Measurements from ENCODE around the gene PRKCD. TPM values are rescaled to one million over a fixed set of nuclear protein-coding genes. Genes with fewer than 3 reads are reported as not detected.

Gene PRKCD
- total RNA-seq, 1 donor from 2014 or later = 36.3 TPM

DNA sequence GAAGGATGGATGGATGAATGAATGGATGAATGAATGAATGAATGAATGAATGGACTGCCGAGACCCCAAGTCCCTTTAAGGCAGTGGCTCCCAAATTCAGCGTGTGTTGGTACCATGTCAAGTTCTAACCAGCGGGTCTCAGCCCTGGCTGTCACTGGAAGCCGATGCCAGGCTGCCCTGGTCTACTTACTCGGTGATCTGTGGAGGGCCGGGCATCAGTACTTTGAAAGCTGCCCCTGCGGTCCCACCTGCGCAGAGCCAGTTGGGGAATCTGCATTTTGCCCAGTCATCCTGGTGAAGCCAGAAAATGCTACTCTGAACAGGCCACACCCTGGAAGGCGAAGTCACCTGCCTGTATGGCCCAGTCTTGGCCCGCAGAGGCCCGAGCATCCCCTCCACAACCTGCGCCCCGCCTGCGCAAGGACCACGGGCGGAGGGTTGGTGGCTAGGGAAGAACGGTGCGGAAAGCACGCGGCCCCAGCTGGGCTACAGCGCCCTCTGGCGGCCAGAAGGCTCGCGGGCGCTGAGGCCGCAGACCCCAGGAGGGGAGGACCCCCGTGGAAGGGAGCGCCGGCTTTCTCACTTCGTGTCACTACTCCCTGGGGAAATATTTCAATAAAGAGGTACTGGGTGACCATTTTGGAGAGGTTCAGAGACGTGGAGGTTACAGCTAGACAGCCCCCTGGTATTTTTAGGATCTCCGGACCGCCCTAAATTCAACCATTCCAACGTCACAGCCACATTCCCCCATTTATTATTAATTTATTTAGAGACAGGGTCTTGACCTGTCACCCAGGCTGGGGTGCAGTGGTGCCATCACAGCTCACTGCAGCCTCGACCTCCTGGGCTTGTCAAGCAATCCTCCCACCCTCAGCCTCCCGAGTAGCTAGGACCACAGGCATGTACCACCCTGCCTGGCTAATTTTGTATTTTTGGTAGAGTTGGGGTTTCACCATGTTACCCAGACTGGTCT lies 34.9 kb downstream of the PRKCD start:
- intact Hi-C loops (cut with DNase I) = loop anchor here (1.0 to 2.0 kb wide), 3 partner anchors 35 to 82 kb away; partner anchors contain the start of gene PRKCD
- Histone ChIP-seq H3K27ac (no peak overlapping the region), H3K36me3 (peaks cover 5 to 10% of the 10 kb centered on the region in 2 donors), H3K9me3 (no peaks in the 10 kb centered on the region), H3K4me1 (peaks cover 3 to 35% of the 10 kb centered on the region in 2 donors), H3K27me3 (no peaks in the 10 kb centered on the region), H3K4me3 (no peak overlapping the region)
- no peak for DNase-seq (ENCODE audit: low spot score in 2 of 2)
- TF ChIP-seq, protein P1, sequence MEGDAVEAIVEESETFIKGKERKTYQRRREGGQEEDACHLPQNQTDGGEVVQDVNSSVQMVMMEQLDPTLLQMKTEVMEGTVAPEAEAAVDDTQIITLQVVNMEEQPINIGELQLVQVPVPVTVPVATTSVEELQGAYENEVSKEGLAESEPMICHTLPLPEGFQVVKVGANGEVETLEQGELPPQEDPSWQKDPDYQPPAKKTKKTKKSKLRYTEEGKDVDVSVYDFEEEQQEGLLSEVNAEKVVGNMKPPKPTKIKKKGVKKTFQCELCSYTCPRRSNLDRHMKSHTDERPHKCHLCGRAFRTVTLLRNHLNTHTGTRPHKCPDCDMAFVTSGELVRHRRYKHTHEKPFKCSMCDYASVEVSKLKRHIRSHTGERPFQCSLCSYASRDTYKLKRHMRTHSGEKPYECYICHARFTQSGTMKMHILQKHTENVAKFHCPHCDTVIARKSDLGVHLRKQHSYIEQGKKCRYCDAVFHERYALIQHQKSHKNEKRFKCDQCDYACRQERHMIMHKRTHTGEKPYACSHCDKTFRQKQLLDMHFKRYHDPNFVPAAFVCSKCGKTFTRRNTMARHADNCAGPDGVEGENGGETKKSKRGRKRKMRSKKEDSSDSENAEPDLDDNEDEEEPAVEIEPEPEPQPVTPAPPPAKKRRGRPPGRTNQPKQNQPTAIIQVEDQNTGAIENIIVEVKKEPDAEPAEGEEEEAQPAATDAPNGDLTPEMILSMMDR (IDR thresholded peaks at IDR 0.05) = peak; percentile 95 to 100 (median 99)

- Histone ChIP-seq H3K4me1 (peaks cover 3 to 35% of the 10 kb centered on the region in 2 donors), H3K4me3 (no peak overlapping the region), H3K36me3 (peaks cover 5% of the 10 kb centered on the region in 2 donors), H3K27me3 (no peaks in the 10 kb centered on the region), H3K27ac (no peak overlapping the region), H3K9me3 (no peaks in the 10 kb centered on the region)
- intact Hi-C loops (cut with DNase I) = loop anchor here (1.0 kb wide), 2 partner anchors 62 to 82 kb away; no protein-coding TSS in a partner anchor
- no peak for DNase-seq (ENCODE audit: low spot score in 2 of 2)
- TF ChIP-seq, protein P1 (IDR thresholded peaks at IDR 0.05) = no peak
Measured at GRCh38 chr3:53196575-53197407, 35.8 kb downstream of the PRKCD start.

DNA sequence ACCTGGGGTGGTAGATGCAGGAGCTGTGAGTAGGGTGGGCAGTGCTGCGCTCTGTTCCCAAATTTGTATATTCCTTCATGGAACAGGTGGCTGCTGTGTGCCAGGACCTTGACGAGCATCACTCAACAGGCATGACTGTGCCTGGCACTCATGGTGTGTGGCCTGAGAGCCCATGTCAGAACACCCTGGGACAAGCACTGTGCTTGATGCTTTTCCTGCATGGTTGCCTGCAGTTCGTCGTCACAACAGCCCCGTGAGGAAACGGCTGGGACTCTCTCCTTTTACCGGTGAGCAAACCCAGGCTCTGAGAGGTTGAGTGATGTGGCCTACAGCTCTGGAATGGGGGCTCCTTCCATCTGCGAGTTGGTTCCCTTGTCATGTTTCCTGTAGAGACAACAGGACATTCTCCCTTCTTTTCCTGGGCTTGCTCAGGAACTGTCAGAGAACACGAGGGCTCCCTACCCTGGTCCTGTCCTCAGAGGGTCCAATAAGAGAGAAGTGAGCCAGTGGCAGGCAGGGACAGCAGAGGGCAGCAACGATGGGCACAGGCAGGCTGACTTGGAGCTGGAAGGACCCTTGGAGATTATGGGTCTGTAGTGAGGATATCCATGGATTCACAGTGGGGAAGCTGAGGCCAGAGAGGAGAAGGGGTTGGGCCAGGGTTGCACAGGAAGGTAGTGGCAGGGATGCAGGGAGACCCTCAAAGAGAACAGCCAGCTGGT lies 37.4 kb downstream of the PRKCD start:
- DNase-seq (ENCODE audit: low spot score in 2 of 2) = no peak
- Histone ChIP-seq H3K27ac (no peak overlapping the region), H3K4me3 (no peak overlapping the region), H3K27me3 (no peaks in the 10 kb centered on the region), H3K36me3 (no peaks in the 10 kb centered on the region), H3K4me1 (peaks cover 3 to 27% of the 10 kb centered on the region in 2 donors), H3K9me3 (no peaks in the 10 kb centered on the region)
- TF ChIP-seq, protein P1 (IDR thresholded peaks at IDR 0.05) = no peak
- intact Hi-C loops (cut with DNase I) = no loop called here

GRCh38 chr3:53198996-53199395 lies 38.0 kb downstream of the PRKCD start:
- Histone ChIP-seq H3K4me1 (peaks cover under 1 to 21% of the 10 kb centered on the region in 2 donors), H3K27me3 (no peaks in the 10 kb centered on the region), H3K4me3 (no peak overlapping the region), H3K36me3 (no peaks in the 10 kb centered on the region), H3K27ac (no peak overlapping the region), H3K9me3 (no peaks in the 10 kb centered on the region)
- intact Hi-C loops (cut with DNase I) = no loop called here
- DNase-seq (ENCODE audit: low spot score in 2 of 2) = no peak
- TF ChIP-seq, protein P1 (IDR thresholded peaks at IDR 0.05) = no peak

- H3K4me1 ChIP-seq = peaks cover 0 to 12% of the 10 kb centered on the region in 2 donors
- H3K27ac ChIP-seq = no peak overlapping the region
- no peaks in the 10 kb centered on the region for H3K27me3 ChIP-seq
- no peak for DNase-seq (ENCODE audit: low spot score in 2 of 2)
- TF ChIP-seq, protein P1 (IDR thresholded peaks at IDR 0.05) = no peak
- H3K9me3 ChIP-seq = no peaks in the 10 kb centered on the region
- H3K36me3 ChIP-seq = no peaks in the 10 kb centered on the region
- no peak overlapping the region for H3K4me3 ChIP-seq
- intact Hi-C loops (cut with DNase I) = no loop called here
Measured at GRCh38 chr3:53199834-53200233, 38.8 kb downstream of the PRKCD start.

Measured in ascending aorta (tissue), 2 donors.